ENCODE measurements around the gene MAJIN. TPM values are rescaled to one million over a fixed set of nuclear protein-coding genes. Genes with fewer than 3 reads are reported as not detected.

Gene MAJIN
- total RNA-seq, 1 donor from 2014 or later: not detected

GRCh38 chr11:64916040-64916774, 55.7 kb downstream of the MAJIN start:
- Histone ChIP-seq H3K27ac (ENCODE audit: low read depth, low read length) (peak overlapping the region; percentile 62), H3K9me3 (ENCODE audit: control insufficient read depth in 3 of 3, low read length in 3 of 3) (no peaks in the 10 kb centered on the region), H3K9ac (ENCODE audit: low read depth in 1 of 3, low read length in 3 of 3) (peak overlapping the region; percentile 95 to 99 (median 98))

DNA sequence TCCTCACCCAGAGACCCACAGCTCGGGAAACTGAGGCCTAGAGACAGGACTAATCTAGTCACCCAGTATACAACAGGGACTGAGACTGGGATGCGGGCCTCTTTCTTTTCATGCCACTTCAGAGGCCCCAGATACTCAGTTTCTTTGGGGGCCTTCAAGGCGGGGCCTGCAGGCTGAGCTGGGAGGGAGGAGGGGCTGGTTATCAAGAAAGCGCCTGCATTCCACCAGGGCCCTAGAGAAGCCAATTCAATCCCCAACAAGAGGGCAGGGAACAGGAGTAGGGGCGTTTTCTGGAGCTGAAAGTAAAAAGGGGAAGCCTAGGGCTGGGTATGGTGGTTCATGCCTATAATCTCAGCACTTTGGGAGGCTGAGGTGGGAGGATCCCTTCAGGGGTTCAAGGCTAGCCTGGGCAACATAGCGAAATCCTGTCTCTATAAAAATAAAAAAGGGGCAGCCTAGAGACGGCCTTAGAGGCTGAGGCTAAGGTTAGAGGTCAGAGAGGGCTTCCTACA, 56.5 kb downstream of the MAJIN start:
- H3K4me1 ChIP-seq (ENCODE audit: control insufficient read depth in 3 of 3, insufficient read depth in 3 of 3, low read length in 3 of 3): peaks cover 21 to 34% (median 24%) of the 10 kb centered on the region in 3 donors
- H3K27me3 ChIP-seq (ENCODE audit: control insufficient read depth in 3 of 3, insufficient read depth in 3 of 3, low read length in 3 of 3): no peaks in the 10 kb centered on the region
- H3K36me3 ChIP-seq (ENCODE audit: control insufficient read depth in 3 of 3, insufficient read depth in 3 of 3, low read length in 3 of 3): peaks cover 36 to 39% (median 38%) of the 10 kb centered on the region in 3 donors
- peak overlapping the region; percentile 62 for H3K27ac ChIP-seq (ENCODE audit: low read depth, low read length)
- peak overlapping the region in 2 of 3 donors; percentile 91 to 100 for H3K4me3 ChIP-seq (ENCODE audit: low read length in 3 of 3)
- peak overlapping the region; percentile 95 to 99 (median 98) for H3K9ac ChIP-seq (ENCODE audit: low read depth in 1 of 3, low read length in 3 of 3)
- H3K9me3 ChIP-seq (ENCODE audit: control insufficient read depth in 3 of 3, low read length in 3 of 3): no peaks in the 10 kb centered on the region

More at GRCh38 chr11:64916040-64916774, 55.7 kb downstream of the MAJIN start:
- Histone ChIP-seq H3K27me3 (ENCODE audit: control insufficient read depth in 3 of 3, insufficient read depth in 3 of 3, low read length in 3 of 3) (no peaks in the 10 kb centered on the region), H3K36me3 (ENCODE audit: control insufficient read depth in 3 of 3, insufficient read depth in 3 of 3, low read length in 3 of 3) (peaks cover 28 to 31% (median 30%) of the 10 kb centered on the region in 3 donors), H3K4me3 (ENCODE audit: low read length in 3 of 3) (peak overlapping the region; percentile 91 to 100 (median 97)), H3K4me1 (ENCODE audit: control insufficient read depth in 3 of 3, insufficient read depth in 3 of 3, low read length in 3 of 3) (peaks cover 21 to 34% (median 24%) of the 10 kb centered on the region in 3 donors)

DNA sequence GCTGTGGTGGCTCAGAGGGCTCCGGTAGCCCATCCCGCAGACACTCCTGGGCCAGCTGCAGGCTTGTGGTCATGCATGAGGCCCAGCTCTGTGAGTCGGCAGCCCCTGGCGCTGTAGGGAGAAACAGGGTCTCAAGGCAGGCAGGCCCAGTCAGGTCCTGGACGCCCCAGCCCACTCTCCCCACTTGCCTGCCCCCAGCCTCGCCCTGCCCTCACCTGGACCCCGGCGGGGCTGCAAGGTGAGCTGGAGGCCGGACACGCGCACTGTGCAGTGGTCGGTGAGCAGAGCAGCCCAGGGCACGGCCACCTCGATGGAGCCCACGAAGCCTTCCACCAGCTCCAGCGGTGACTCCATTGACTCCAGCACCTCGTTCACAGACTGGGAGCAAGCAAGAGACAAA, 57.8 kb downstream of the MAJIN start:
- H3K27me3 ChIP-seq (ENCODE audit: control insufficient read depth in 3 of 3, insufficient read depth in 3 of 3, low read length in 3 of 3): no peaks in the 10 kb centered on the region
- peaks cover 46 to 51% (median 49%) of the 10 kb centered on the region in 3 donors for H3K36me3 ChIP-seq (ENCODE audit: control insufficient read depth in 3 of 3, insufficient read depth in 3 of 3, low read length in 3 of 3)
- no peak overlapping the region for H3K9ac ChIP-seq (ENCODE audit: low read depth in 1 of 3, low read length in 3 of 3)
- peaks cover 21 to 31% (median 22%) of the 10 kb centered on the region in 3 donors for H3K4me1 ChIP-seq (ENCODE audit: control insufficient read depth in 3 of 3, insufficient read depth in 3 of 3, low read length in 3 of 3)
- no peaks in the 10 kb centered on the region for H3K9me3 ChIP-seq (ENCODE audit: control insufficient read depth in 3 of 3, low read length in 3 of 3)
- H3K27ac ChIP-seq (ENCODE audit: low read depth, low read length): no peak overlapping the region
- no peak overlapping the region for H3K4me3 ChIP-seq (ENCODE audit: low read length in 3 of 3)

- Histone ChIP-seq H3K9ac (ENCODE audit: low read depth in 1 of 3, low read length in 3 of 3) (no peak overlapping the region), H3K27me3 (ENCODE audit: control insufficient read depth in 3 of 3, insufficient read depth in 3 of 3, low read length in 3 of 3) (no peaks in the 10 kb centered on the region), H3K9me3 (ENCODE audit: control insufficient read depth in 3 of 3, low read length in 3 of 3) (no peaks in the 10 kb centered on the region), H3K4me3 (ENCODE audit: low read length in 3 of 3) (no peak overlapping the region), H3K36me3 (ENCODE audit: control insufficient read depth in 3 of 3, insufficient read depth in 3 of 3, low read length in 3 of 3) (peaks cover 53 to 59% (median 56%) of the 10 kb centered on the region in 3 donors), H3K27ac (ENCODE audit: low read depth, low read length) (no peak overlapping the region), H3K4me1 (ENCODE audit: control insufficient read depth in 3 of 3, insufficient read depth in 3 of 3, low read length in 3 of 3) (peaks cover 16 to 25% (median 18%) of the 10 kb centered on the region in 3 donors)
Measured at GRCh38 chr11:64913171-64913727, 58.7 kb downstream of the MAJIN start.

- H3K4me1 ChIP-seq (ENCODE audit: control insufficient read depth in 3 of 3, insufficient read depth in 3 of 3, low read length in 3 of 3): peaks cover 10 to 18% (median 11%) of the 10 kb centered on the region in 3 donors
- H3K9ac ChIP-seq (ENCODE audit: low read depth in 1 of 3, low read length in 3 of 3): no peak overlapping the region
- peaks cover 65 to 72% (median 65%) of the 10 kb centered on the region in 3 donors for H3K36me3 ChIP-seq (ENCODE audit: control insufficient read depth in 3 of 3, insufficient read depth in 3 of 3, low read length in 3 of 3)
- no peaks in the 10 kb centered on the region for H3K27me3 ChIP-seq (ENCODE audit: control insufficient read depth in 3 of 3, insufficient read depth in 3 of 3, low read length in 3 of 3)
- no peak overlapping the region for H3K27ac ChIP-seq (ENCODE audit: low read depth, low read length)
- H3K9me3 ChIP-seq (ENCODE audit: control insufficient read depth in 3 of 3, low read length in 3 of 3): no peaks in the 10 kb centered on the region
- no peak overlapping the region for H3K4me3 ChIP-seq (ENCODE audit: low read length in 3 of 3)
Measured at GRCh38 chr11:64911689-64912088, 60.2 kb downstream of the MAJIN start.

GRCh38 chr11:64911142-64911541, 60.8 kb downstream of the MAJIN start:
- Histone ChIP-seq H3K4me1 (ENCODE audit: control insufficient read depth in 3 of 3, insufficient read depth in 3 of 3, low read length in 3 of 3) (peaks cover 5 to 12% (median 7%) of the 10 kb centered on the region in 3 donors), H3K27ac (ENCODE audit: low read depth, low read length) (no peak overlapping the region), H3K9me3 (ENCODE audit: control insufficient read depth in 3 of 3, low read length in 3 of 3) (no peaks in the 10 kb centered on the region), H3K4me3 (ENCODE audit: low read length in 3 of 3) (no peak overlapping the region), H3K9ac (ENCODE audit: low read depth in 1 of 3, low read length in 3 of 3) (no peak overlapping the region), H3K27me3 (ENCODE audit: control insufficient read depth in 3 of 3, insufficient read depth in 3 of 3, low read length in 3 of 3) (no peaks in the 10 kb centered on the region), H3K36me3 (ENCODE audit: control insufficient read depth in 3 of 3, insufficient read depth in 3 of 3, low read length in 3 of 3) (peaks cover 70 to 77% (median 70%) of the 10 kb centered on the region in 3 donors)

GRCh38 chr11:64910451-64911093, 61.3 kb downstream of the MAJIN start:
- H3K27me3 ChIP-seq (ENCODE audit: control insufficient read depth in 3 of 3, insufficient read depth in 3 of 3, low read length in 3 of 3): no peaks in the 10 kb centered on the region
- no peak overlapping the region for H3K4me3 ChIP-seq (ENCODE audit: low read length in 3 of 3)
- H3K27ac ChIP-seq (ENCODE audit: low read depth, low read length): no peak overlapping the region
- H3K9ac ChIP-seq (ENCODE audit: low read depth in 1 of 3, low read length in 3 of 3): no peak overlapping the region
- H3K9me3 ChIP-seq (ENCODE audit: control insufficient read depth in 3 of 3, low read length in 3 of 3): no peaks in the 10 kb centered on the region
- peaks cover 76 to 82% (median 76%) of the 10 kb centered on the region in 3 donors for H3K36me3 ChIP-seq (ENCODE audit: control insufficient read depth in 3 of 3, insufficient read depth in 3 of 3, low read length in 3 of 3)
- peaks cover 0 to 7% (median 2%) of the 10 kb centered on the region in 3 donors for H3K4me1 ChIP-seq (ENCODE audit: control insufficient read depth in 3 of 3, insufficient read depth in 3 of 3, low read length in 3 of 3)

DNA sequence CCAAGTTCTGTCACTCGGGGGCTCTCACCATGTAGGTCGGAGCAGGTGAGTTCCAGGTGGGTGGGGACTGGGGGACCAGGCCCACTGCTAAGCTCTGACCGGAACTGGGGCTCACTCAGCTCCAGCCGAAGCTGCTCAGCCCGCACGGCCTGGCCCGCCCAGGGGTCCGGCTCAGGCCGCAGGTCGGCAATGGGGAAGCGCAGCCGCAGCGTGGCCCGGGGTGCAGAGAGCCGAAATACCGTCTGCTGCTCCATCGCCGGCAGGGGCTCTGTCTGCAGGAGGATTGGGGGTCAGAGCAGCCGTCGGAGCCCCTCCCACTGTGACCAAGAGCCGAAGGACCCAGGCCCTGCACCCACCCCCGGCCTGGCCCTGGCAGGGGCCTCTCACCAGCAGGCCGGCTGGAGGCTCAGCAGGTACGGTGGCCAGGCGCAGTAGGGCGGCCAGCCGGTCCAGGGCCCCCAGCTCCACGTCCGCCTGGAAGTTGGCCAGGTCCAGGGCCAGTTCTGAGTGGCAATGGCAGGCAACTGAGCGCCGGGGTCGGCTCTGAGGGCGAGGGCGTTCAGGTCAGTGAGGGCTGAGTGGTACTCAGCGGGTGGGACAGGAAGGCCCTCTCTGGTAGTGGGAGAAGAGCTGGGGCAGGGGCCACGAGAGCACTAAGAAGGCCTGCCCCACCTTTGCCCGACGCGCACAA, 62.1 kb downstream of the MAJIN start:
- Histone ChIP-seq H3K4me1 (ENCODE audit: control insufficient read depth in 3 of 3, insufficient read depth in 3 of 3, low read length in 3 of 3) (no peaks in the 10 kb centered on the region), H3K9me3 (ENCODE audit: control insufficient read depth in 3 of 3, low read length in 3 of 3) (no peaks in the 10 kb centered on the region), H3K4me3 (ENCODE audit: low read length in 3 of 3) (no peak overlapping the region), H3K9ac (ENCODE audit: low read depth in 1 of 3, low read length in 3 of 3) (no peak overlapping the region), H3K27ac (ENCODE audit: low read depth, low read length) (no peak overlapping the region), H3K36me3 (ENCODE audit: control insufficient read depth in 3 of 3, insufficient read depth in 3 of 3, low read length in 3 of 3) (peaks cover 80 to 87% (median 82%) of the 10 kb centered on the region in 3 donors), H3K27me3 (ENCODE audit: control insufficient read depth in 3 of 3, insufficient read depth in 3 of 3, low read length in 3 of 3) (no peaks in the 10 kb centered on the region)

GRCh38 chr11:64908766-64909165, 63.1 kb downstream of the MAJIN start:
- Histone ChIP-seq H3K36me3 (ENCODE audit: control insufficient read depth in 3 of 3, insufficient read depth in 3 of 3, low read length in 3 of 3) (peaks cover 75 to 80% (median 76%) of the 10 kb centered on the region in 3 donors), H3K4me1 (ENCODE audit: control insufficient read depth in 3 of 3, insufficient read depth in 3 of 3, low read length in 3 of 3) (no peaks in the 10 kb centered on the region), H3K27ac (ENCODE audit: low read depth, low read length) (no peak overlapping the region), H3K27me3 (ENCODE audit: control insufficient read depth in 3 of 3, insufficient read depth in 3 of 3, low read length in 3 of 3) (no peaks in the 10 kb centered on the region), H3K4me3 (ENCODE audit: low read length in 3 of 3) (no peak overlapping the region), H3K9ac (ENCODE audit: low read depth in 1 of 3, low read length in 3 of 3) (no peak overlapping the region), H3K9me3 (ENCODE audit: control insufficient read depth in 3 of 3, low read length in 3 of 3) (no peaks in the 10 kb centered on the region)
